NCI-H446 treated with DMSO at 0.1 percent for 48 hours (cell line): ENCODE data around the gene GPHN.
"Not testable (repeated sequence)": the region's sequence is repeated elsewhere in the genome, so short reads cannot be mapped to it uniquely, and the experiment has no call there.

ENCODE experiments used
- DNase-seq: peaks from one replicate; lab custom pipeline; 2025; lab: John Stamatoyannopoulos, UW

The GPHN gene

DNA sequence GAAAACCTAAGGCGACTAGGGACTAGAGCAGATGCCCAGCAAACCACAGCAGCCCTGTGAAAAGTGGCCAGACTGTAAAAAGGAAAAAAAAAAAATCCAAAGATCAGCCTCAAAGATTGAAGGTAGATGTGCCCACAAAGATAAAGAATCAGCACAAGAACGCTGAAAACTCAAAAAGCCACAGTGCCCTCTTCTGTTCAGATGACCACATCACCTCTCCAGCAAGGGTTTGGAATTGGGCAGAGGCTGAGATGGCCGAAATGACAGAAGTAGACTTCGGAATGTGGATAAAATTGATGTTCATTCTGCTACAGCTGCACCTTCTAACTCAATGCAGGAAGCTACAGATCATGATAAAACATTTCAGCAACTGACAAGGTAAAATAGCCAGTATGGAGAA is 154.4 kb downstream of the GPHN start:
- no peak for DNase-seq

DNA sequence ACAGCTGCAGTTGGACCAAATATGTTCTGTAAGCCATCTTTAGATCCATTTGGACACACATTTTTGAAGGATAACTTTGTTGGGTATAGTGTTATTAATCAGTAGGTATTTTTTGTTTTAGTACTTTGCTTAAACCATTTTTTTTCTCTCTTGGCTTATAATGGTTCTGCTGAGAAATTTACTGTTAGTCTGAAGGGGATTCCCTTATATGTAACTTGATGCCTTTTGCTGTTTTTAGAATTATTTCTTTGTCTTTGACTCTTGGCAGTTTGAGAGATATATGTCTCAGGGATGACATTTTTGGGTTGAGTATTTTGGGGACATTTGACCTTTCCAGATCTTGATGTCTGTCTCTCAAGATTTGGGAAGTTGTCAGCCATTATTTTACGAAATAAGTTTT is 169.8 kb downstream of the GPHN start:
- no peak for DNase-seq

DNA sequence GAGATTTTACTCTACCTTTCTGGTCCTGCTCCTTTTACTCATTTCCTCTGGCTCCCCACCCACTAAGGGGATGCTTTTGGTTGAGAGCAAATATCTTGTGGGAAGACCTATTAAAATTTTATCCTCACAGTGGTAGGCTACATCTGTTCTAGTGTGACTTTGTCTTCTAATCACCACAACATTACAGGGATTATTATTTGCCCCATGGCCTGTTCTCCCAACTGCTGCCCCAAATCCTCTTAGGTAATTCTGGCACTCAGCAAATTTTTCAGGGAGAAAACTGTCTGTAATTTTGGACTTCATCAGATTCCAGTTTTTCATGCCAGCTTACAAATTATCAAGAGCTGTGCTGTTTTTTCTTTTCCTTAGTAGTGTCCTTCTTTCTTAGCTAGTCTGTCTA is 172.3 kb downstream of the GPHN start:
- DNase-seq, result peak; percentile 32

DNA sequence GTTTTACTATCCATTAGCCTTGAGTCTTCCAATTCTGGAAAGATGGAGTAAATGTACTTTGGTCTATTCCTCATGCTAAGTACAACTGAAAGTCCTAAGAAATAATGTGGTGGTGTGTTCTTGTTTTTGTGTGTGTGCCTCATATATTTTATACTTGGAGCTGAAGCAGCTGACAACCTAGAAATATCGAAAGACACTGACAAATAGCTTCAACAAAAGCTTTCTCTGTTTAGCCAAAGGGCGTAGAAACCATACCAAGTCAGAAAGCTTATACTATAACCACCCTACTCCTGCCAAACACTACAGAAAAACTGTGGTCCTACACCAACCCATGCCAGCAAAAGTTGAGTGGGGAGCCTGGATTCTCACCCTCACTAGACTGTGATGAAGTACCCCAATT is 188.4 kb downstream of the GPHN start:
- DNase-seq, result no peak

DNA sequence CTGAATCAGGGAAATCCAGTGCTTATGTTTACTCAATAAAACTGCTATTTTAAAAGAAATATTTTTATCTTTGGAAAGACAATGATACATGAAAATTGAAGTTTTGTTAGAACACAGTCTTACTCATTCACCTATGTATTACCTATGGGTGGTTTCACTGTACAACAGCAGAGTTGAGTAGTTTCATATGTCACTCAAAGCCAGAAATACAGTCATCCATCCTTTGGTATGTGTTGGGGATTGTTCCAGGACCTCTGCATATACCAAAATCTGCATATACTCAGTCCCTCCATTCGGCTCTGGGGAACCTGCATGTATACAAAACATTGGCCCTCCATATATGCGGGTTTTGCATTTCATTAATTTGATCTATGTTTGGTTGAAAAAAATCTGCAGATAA is 190.6 kb downstream of the GPHN start:
- no peak for DNase-seq

DNA sequence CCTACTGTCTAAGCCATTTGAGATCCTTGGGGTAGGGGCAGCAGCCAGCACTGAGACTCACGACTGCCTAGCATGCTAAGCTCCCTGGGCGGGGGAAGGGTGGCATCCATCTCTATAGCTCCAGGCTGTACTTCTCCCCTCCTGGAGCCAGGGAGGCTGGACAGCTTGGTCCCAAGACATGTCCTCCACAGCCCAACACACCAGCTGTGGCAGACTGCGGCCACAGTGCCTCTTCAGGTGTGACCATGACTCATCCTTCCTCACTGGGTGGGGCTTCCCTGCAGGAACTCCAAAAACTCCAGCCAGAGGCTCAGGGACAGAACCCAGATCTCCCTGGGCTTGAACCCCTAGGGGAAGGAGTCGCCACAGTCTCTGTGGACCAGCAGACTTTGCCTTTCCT is 193.9 kb downstream of the GPHN start:
- no peak for DNase-seq

DNA sequence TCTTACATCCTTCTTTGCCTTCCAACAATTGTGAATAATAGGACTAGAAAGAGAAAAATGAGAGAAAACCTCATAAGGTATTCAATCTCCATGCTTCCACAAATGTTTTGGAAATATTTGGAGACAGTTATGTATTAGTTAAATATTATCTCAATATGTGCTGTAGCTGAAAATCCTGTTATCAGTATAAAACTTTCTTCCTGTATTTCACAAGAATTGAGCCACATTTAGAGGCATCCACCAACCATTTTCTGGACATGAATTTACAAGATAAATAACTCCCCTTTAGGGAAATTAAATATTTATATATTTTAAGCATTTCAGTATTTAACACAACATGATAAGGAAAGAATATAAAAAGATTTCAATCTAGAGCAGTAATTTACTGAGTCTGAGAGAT is 200.3 kb downstream of the GPHN start:
- DNase-seq, result no peak

DNA sequence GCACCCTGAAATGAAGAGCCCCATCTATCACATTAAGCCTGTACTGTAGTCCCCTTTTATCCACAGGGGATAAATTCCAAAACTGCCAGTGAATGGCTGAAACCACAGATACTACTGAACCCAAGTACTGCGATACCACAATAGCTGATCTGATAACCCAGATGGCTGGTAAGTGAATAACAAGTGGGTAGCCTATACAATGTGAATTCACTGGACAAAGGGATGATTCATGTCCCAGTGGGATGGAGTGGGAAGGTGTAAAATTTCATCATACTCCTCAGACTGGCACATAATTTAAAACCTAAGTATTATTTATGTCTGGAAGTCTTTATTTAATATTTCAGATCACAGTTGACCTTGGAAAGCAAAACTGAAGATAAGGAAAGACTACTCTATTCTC is 201.3 kb downstream of the GPHN start:
- no peak for DNase-seq

DNA sequence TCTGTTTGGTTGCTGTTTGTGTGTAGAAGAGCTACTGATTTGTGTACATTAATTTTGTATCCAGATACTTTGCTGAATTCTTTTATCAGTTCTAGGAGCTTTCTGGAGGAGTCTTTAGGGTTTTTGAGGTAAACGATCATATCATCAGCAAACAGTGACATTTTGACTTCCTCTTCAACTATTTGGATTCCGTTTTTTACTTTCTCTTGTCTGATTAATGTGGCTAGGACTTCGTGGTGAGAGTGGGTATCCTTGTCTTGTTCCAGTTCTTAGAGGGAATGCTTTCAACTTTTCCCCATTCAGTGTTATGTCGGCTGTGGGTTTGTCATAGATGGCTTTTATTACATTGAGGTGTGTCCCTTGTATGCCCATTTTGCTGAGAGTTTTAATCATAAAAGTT is 206.3 kb downstream of the GPHN start:
- DNase-seq, result not testable (repeated sequence)

DNA sequence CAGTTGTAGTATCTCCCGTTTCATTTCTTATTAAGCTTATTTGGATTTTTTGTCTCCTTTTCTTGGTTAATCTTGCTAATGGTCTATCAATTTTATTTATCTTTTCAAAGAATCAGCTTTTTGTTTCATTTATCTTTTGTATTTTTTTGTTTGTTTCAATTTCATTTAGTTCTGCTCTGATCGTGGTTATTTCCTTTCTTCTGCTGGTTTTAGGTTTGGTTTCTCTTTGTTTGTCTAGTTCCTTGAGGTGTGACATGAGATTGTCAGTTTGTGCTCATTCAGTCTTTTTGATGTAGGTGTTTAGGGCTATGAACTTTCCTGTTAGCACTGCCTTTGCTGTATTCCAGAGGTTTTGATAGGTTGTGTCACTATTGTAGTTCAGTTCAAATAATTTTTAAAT is 207.4 kb downstream of the GPHN start:
- DNase-seq, result not testable (repeated sequence)

DNA sequence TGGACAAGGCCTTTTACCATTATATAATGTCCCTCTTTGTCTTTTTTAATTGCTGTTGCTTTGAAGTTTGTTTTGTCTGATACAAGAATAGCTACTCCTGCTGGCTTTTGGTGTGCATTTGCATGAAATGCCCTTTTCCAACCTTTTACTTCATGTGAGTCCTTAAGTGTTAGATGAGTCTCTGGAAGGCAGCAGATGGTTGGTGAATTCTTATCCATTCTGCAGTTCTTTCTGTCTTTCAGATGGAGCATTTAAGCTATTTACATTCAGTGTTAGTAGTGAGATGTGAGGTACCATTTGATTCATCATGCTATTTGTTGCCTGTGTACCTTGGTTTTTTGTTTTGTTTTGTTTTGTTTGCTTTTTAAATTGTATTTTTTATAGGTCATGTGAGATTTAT is 208.3 kb downstream of the GPHN start:
- DNase-seq, result no peak

DNA sequence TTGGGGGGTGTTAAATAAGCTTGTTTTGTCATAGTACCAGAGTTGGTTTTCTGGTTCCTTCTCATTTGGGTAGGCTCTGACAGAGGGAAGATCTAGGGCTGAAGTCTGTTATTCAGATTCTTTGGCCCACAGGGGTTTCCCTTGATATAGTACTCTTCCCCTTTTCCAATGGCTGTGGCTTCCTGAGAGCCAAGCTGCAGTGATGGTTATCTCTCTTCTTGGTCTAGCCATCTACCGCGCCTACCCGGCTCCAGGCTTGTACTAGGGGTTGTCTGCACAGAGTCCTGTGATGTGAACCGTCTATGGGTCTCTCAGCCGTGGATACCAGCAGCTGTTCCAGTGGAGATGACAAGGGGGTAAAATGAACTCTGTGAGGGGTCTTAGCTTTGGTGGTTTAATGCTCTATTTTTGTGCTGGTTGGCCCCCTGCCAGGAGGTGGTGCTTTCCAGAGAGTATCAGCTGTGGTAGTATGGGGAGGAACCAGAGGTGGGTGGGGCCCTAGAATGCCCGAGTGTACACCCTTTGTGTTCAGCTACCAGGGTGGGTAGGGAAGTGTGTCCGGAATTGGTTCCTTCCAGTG is 209.7 kb downstream of the GPHN start:
- no peak for DNase-seq

DNA sequence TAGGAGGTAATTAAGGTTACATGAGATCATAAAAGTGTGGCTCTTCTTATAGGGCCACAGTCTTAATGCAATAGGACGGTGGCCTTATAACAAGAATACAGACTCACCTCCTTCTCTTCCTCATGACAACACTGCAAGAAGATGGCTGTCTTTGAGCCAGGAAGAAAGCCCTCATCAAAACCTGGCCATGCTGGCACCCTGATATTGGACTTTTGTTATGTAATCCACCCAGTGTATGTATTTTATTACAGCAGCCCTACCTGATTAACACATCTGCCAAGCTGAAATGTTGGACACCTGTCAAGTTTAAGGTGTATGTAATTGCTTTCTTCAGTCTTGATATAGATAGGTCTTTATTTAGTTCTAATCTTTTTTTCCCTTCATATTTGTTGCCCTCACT is 217.0 kb downstream of the GPHN start:
- no peak for DNase-seq

DNA sequence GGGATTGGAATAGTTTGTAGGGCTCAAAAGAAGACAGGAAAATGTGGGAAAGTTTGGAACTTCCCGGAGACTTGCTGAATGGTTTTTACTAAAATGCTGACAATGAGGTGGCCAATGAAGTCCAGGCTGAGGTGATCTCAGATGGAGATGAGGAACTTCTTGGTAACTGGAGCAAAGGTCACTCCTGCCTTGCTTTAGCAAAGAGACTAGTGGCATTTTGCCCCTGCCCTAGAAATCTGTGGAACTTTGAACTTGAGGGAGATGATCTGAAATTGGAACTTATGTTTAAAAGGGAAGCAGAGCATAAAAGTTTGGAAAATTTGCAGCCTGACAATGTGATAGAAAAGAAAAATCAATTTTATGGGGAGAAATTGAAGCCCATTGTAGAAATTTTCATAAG is 223.4 kb downstream of the GPHN start:
- DNase-seq, result not testable (repeated sequence)

DNA sequence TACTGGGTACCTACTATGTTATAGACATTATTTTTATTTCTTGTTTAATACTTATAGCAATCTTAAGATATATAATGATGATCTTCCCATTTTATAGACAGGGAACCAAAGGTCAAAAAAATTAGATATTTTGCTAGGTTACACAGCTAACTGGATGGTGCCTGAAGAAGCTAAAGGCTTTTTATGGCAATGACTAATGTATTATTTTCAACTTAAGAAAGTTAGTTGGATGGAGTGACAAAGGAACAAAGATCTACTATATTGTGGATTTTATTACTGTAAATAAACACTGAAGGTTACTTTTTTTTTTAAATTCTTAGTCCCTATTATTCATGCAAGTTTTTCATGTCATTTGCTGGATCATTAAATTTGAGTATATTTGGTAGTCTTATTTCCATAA is 227.9 kb downstream of the GPHN start:
- DNase-seq, result no peak

DNA sequence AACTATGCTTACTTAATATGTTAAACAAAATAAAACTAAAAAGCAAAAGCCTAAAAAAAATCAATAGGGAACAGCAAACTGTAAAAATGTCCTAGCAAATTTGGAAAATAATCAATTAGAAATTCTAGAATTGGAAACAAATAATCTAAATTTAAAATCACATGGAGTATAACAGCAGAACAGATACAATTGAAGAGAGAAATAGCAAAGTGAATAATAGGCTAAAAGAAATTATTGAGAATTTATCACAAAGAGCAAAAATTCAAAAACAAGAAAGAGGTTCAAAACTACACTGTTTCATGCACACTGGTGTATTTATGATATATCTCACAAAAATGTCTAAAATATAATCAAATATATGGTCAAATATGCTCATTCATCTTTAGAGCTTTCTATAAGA is 231.9 kb downstream of the GPHN start:
- no peak for DNase-seq

DNA sequence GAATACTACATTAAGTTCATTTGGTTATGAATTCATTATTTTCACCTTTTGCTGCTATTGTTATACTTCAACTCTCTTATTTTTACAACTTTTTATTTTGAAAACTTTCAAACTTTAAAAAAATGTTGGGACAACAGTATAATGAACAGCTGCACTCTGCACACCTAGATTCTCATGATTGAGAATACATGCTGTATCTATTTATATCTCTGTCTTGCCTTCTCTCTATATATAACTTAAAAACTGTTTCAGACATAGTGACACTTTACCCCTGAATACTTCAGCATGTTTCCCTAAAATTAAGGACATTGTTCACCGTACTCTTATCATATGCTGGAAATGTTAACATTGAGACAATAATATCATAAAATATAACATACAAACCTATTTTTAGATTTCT is 237.1 kb downstream of the GPHN start:
- DNase-seq, result no peak

DNA sequence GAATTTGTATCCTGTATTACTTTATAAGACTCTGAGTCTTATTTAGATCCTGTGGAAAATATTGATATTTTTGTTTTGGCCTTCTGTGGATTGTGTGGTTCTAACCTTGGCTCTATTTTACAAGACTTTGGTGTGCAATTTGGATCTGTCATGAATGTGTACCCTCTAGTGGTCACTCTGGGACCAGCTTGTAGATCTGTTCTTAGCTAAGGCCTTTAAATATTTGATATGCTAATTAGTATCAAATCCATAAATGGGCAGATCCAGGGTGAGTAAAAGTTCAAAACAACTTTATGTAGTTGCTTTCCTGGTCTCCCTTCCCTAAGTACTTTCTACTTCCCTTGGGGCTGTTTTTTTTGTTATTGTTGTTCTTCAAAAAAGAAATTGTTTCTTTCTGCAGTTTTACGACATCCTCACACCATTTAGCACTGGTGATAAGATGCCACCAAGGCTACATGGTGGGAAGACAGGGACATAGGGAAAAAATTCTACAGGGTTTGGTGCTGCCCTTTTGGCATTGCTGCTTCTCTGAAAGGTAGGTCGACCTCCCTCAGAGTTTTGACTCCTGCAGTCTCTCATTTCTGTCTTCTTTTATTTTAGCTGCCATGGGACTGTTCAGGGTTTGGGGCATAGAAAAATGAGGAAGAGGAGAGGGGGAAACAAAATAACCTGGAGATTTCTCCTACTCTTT is 238.5 kb downstream of the GPHN start:
- DNase-seq, result no peak

DNA sequence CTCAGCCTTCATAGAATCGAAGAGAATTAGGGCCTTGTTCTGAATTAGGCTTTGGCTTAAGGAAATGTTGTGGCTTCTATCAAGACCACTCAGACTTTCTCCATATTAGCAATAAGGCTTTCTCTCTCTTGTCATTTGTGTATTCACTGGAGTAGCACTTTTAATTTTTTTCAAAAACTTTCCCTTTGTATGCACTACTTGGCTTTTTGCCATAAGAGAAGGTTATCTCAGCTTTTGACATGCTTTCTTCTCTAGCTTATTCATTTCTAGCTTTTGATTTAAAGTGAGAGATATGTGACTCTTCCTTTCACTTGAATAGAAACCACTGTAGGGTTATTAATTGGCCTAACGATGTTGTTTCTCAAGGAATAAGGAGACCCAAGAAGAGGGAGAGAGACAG is 244.2 kb downstream of the GPHN start:
- DNase-seq, result no peak

DNA sequence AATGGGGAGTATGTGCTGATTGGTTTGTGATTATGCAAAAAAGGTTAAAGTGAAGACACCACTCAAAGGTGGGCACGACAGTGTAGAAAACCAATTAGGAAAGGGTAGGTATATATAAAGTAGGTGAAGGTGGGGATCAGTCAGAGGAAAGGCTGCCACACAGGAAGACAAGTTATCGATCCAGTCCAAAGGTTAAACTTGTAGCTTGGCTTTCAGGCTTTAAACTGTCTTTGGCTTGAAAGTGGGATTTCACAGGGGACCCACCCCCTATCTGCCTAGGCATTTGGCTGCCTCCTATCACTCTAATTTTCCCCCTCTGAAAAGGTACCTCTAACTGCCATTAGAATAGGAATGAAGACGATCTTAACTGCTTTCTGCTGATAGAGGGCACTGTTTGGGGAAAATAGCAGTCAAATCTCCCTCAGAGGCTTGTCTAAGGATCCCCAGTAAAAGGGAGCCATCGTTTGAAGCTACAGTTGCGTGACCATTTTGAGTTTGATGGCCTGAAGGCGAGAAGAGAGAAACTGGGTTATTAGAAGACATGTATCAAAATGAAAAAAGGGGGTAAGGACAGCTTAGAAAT is 250.2 kb downstream of the GPHN start:
- no peak for DNase-seq

DNA sequence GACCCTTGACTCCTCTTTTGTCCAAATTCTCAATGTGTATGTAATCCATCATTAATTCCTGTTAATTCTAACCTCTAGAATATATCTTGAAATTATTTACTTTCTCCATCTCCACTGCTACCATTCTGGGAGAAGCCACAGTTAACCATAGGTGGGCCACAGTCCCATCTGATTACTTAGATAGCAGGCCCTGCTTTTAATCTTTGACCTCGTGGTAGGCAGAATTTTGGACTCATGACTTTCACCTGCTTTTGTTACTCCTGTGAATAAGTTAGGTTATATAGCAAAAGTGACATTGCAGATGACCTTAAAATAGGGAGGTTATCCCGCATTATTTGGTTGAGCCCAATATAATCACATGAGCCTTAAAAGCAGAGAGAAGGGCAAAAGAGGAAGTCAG is 264.2 kb downstream of the GPHN start:
- no peak for DNase-seq

DNA sequence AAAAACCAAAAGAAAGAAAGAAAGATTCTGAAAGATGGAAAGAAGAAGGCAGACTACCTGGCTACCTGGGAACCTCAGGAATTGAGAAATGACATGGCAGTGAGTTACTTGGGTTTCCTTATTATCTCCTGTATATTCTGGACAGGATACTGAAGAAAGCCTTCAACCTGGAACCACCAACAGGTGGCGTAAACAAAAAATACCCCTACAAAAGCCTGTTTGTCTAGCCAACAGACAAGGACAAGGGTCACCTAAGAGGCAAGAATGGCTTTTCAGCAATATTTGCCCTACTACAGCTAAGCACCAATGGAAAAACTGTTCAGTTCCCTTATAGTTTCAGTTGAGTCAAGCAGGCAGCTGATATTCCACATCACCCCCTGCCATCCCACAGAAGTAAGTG is 274.9 kb downstream of the GPHN start:
- DNase-seq, result no peak

DNA sequence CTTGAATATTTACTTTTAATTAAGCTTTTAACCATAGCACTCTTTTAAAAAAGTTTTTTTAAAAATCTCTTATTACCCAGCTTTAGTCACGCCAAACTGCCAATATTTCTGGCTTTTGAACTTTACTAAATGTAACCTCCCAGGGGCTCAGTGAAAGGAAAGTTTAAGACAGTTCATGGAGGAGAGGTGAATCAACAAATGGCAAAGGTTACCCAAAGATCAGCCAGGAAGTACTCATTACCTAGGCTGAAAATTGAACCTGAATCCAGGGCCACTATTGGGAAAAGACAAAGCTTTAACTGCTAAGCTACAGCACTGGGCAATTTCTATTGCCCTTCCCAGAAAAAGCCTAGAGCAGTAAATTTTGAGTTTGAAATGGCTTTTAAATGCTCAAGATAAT is 282.2 kb downstream of the GPHN start:
- DNase-seq, result no peak

DNA sequence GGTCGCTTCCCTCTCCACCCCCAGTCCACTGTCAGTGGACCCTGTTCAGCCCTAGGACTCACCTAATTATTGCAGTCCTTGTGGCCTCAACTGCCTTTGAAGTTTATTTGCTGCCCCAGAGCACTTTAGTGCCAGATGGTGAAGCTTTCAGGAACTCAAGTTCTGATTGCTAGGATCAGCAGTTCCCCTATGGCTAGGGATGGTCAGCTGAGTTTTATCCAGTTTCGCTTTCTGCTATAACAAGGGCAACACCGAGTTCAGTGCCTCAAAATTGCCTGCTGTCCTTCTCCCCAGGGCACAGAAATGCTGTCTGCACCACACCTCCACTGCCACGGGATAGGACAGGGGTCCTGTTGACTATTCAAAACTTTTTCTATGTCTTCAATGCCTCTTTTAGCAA is 295.0 kb downstream of the GPHN start:
- DNase-seq, result no peak
